Activated naive CD4-positive, alpha-beta T cell treated with anti-CD3 and anti-CD28 coated beads, Interleukin-2, amount 10 ng/mL, durations not matched to agents 5 hours and 36 hours (primary cell): Measurements from ENCODE around the gene BFSP2. TPM values are rescaled to one million over a fixed set of nuclear protein-coding genes. Genes with fewer than 3 reads are reported as not detected.

ENCODE experiments used
- total RNA-seq, 2 experiments: library from RNA; stranded (reverse); gene quantifications; one replicate each; pipeline ENCODE4 v1.2.3, GENCODE V29; 2021

The BFSP2 gene
- total RNA-seq, result under 1 TPM in 1 of 2 experiments, not detected in 1; 0.68 TPM

GRCh38 chr3:133400006-133400515 is at the start of gene BFSP2:
BFSP2 (plus strand) TSS chr3:133400056; CDS start chr3:133400084, 28 bp downstream.

Other genes starting within 250 kb of the BFSP2 start
- 100 to 1,000 TPM; 215 to 218 TPM for gene CDV3, start 173.6 kb downstream of the BFSP2 start, total RNA-seq